Heart left ventricle (tissue), 16 donors: ENCODE results near the gene GANC. TPM values are rescaled to one million over a fixed set of nuclear protein-coding genes. Genes with fewer than 3 reads are reported as not detected.

Experiments used
- ATAC-seq, 4 donors: fragments of 200-7000 bp; cut with Tn5 transposase; one replicate each; pipeline ENCODE4 v1.9.1; 2020 to 2022; ENCODE audit warnings: moderate library complexity in 4 of 4, mild to moderate bottlenecking in 3 of 4, moderate number of reproducible peaks in 1 of 4
- DNase-seq, 5 donors: peaks; one replicate each; pipeline ENCODE4 v3.0.0-alpha.2; 2020
- H3K27ac ChIP-seq, 12 donors: fragments of 200-600 bp; sonication (generic) in 4 of 12; one replicate each; pipeline versions ENCODE4 v1.5.0 to v1.8.0; 2016 to 2022; ENCODE audit warnings: mild to moderate bottlenecking in 2 of 12
- H3K27me3 ChIP-seq, 9 donors: fragments of 200-600 bp; sonication (generic) in 2 of 9; one replicate each; pipeline versions ENCODE4 v1.5.1 to v1.8.0; 2016 to 2022; ENCODE audit warnings: mild to moderate bottlenecking in 3 of 9
- H3K36me3 ChIP-seq, 9 donors: fragments of 200-600 bp; sonication (generic) in 2 of 9; one replicate each; pipeline versions ENCODE4 v1.5.0 to v1.8.0; 2018 to 2022; ENCODE audit warnings: mild to moderate bottlenecking in 2 of 9
- H3K4me1 ChIP-seq, 12 donors: fragments of 200-600 bp; sonication (generic) in 4 of 12; one replicate each; pipeline versions ENCODE4 v1.5.0 to v1.8.0; 2016 to 2022; ENCODE audit warnings: mild to moderate bottlenecking in 3 of 12
- H3K4me3 ChIP-seq, 12 donors: fragments of 200-600 bp; sonication (generic) in 4 of 12; one replicate each; pipeline versions ENCODE4 v1.5.0 to v1.8.0; 2017 to 2022; ENCODE audit warnings: mild to moderate bottlenecking in 9 of 12, moderate library complexity in 4 of 12
- H3K9me3 ChIP-seq, 12 donors: fragments of 200-600 bp; sonication (generic) in 4 of 12; one replicate each; pipeline versions ENCODE4 v1.5.0 to v1.8.0; 2016 to 2022; ENCODE audit warnings: mild to moderate bottlenecking in 1 of 12
- CTCF ChIP-seq, 12 donors: fragments of 200-600 bp; sonication (generic) in 4 of 12; IDR thresholded peaks; one replicate each; pipeline versions ENCODE4 v1.5.0 to v1.8.0; 2018 to 2022; ENCODE audit warnings: antibody characterized with exemption in 12 of 12, mild to moderate bottlenecking in 5 of 12
- POLR2A ChIP-seq, 2 donors: fragments of 450-650 bp; IDR thresholded peaks; one replicate each; pipeline ENCODE4 v1.6.1; 2017; ENCODE audit warnings: antibody characterized with exemption in 2 of 2, mild to moderate bottlenecking in 2 of 2, moderate library complexity in 2 of 2
- WGBS, 4 donors: extraction: QIAGEN DNeasy Blood & Tissue Kit in 2 of 4; methylation state at CpG; one replicate each; pipeline versions ENCODE4 v1.1.5 to v1.1.7; 2013 to 2018; 5-methylcytosine and 5-hydroxymethylcytosine counted together
- intact Hi-C, 10 donors: fragments of 100-400 bp; cut with DNase I; formaldehyde crosslinking; loops; one replicate each; pipeline versions ENCODE4 v1.11.1 to v1.14.2; 2022
- polyA plus RNA-seq, 2 donors: library from polyadenylated mRNA; stranded (reverse); fragments of 200-250 nt; gene quantifications; one replicate each; pipeline ENCODE4 v1.2.3, GENCODE V29; 2013
- total RNA-seq, 9 donors: library from RNA; depleted of rRNA in 2 of 9; stranded (reverse); fragments of >200 nt in 2 of 9; fragmentation: NEBNext Ultra II Directional in 3 of 9; extraction: Animal tissue kit (Norgen Biotek cat#: 25700) in 3 of 9; gene quantifications; one replicate each; pipeline versions ENCODE4 v1.1.0 to v1.2.4, GENCODE V29; 2016 to 2023
- donor health status: ischemic (EF 13 %, LVEDD 7.1; RV severe dilation, severe dysfunction).
- donor health status: healthy with polysubstance abuse.
- donor health status: DM: no; HTN: yes; CAD: no.
- donor health status: DM: no; HTN: no; CAD: no.
- donor health status: ischemic (EF 25% LVEDD 6.9; RV normal size, moderate dysfunction).
- donor health status: ischemic (EF 25% LVEDD 5.7; RV mildly dilated, moderate dysfunction).
- donor health status: healthy.
- donor health status: DM: yes; HTN: yes; CAD: no.
- donor health status: ischemic (EF 35%, LVEDD 5.7; RV mildly dilated, moderate dysfunction).
- donor health status: nonischemic (EF 11% LVEDD 7.7; RV severe dilation, severe dysfunction).
- donor health status: DM: yes; HTN: yes; CAD: no.
- donor health status: PGD.
- donor health status: ischemic (EF 29% LVEDD 5.4; RV normal size, mild dysfunction).
- donor health status: nonischemic (EF 23%, LVEDD 6.1; RV moderate dilation, normal function).

Gene GANC
- total and polyA plus RNA-seq, 11 donors: 6.8 to 30.2 (median 17.0) TPM

DNA sequence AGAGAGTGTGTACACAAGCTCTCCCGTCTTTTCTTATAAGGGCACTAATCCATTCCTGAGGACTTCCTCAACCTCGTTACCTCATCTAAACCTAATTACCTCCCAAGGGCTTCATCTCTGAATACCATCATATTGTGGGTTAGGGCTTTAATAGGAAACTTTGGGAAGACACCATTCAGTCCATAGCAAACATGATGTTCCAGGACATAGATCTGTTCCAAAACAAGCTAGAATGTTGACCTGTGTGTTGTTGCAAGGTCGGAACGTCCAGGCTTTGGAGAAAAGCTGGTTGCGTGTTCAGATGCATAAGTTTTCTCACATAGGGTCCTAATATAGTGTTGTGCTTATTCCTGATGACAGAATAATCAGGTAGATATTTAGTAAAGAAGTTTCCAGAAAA, 9.9 kb downstream of the GANC start:
- 70 to 74% (median 70%) methylated on average over 5 of the region's 5 CpGs for WGBS, 4 donors
- Histone ChIP-seq H3K9me3 (no peaks in the 10 kb centered on the region), H3K4me3 (no peak overlapping the region), H3K27ac (no peak overlapping the region), H3K36me3 (peaks cover 3 to 100% (median 82%) of the 10 kb centered on the region in 9 donors), H3K27me3 (no peaks in the 10 kb centered on the region), H3K4me1 (peaks cover 0 to 9% (median 0%) of the 10 kb centered on the region in 12 donors)
- ATAC-seq: no peak
- TF ChIP-seq POLR2A (IDR thresholded peaks at IDR 0.05) (no peak), CTCF (IDR thresholded peaks at IDR 0.05) (no peak)
- intact Hi-C loops: no loop called here
- no peak for DNase-seq

- Histone ChIP-seq H3K27ac (no peak overlapping the region), H3K9me3 (no peaks in the 10 kb centered on the region), H3K4me1 (peaks cover 0 to 7% (median 0%) of the 10 kb centered on the region in 12 donors), H3K27me3 (no peaks in the 10 kb centered on the region), H3K36me3 (peaks cover 3 to 100% (median 83%) of the 10 kb centered on the region in 9 donors), H3K4me3 (no peak overlapping the region)
- 87 to 100% (median 90%) methylated on average over 3 of the region's 3 CpGs for WGBS, 4 donors
- no peak for ATAC-seq
- no peak for DNase-seq
- TF ChIP-seq CTCF (IDR thresholded peaks at IDR 0.05): no peak
- TF ChIP-seq POLR2A (IDR thresholded peaks at IDR 0.05): no peak
- intact Hi-C loops: no loop called here
Observed at GRCh38 chr15:42283671-42284070, 10.7 kb downstream of the GANC start.

- no peak overlapping the region for H3K4me3 ChIP-seq
- no peaks in the 10 kb centered on the region for H3K27me3 ChIP-seq
- TF ChIP-seq CTCF (IDR thresholded peaks at IDR 0.05): no peak
- TF ChIP-seq POLR2A (IDR thresholded peaks at IDR 0.05): no peak
- H3K9me3 ChIP-seq: no peaks in the 10 kb centered on the region
- peaks cover 3 to 100% (median 83%) of the 10 kb centered on the region in 9 donors for H3K36me3 ChIP-seq
- intact Hi-C loops: no loop called here
- no peak overlapping the region for H3K27ac ChIP-seq
- no peaks in the 10 kb centered on the region for H3K4me1 ChIP-seq
- no peak for DNase-seq
- ATAC-seq: no peak
Observed at GRCh38 chr15:42284551-42284950, 11.6 kb downstream of the GANC start.

DNA sequence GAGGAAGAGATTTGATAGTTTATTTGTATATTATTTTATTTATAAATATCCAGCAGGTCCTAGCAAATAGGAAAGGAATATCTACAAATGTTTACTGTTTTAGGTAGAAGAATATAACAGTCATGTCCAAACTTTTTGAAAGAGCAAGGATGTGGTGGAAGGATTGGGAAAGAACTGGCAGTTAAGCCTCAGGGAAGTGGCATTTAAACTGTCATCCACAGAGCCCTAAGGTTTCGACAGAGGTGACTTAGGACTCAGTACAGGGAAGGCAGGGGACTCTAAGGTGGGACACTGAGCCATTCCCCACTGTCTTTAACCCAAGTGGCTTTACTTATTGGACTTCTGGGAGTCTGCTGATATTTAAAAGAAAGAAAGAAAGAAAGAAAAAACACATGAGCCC, 12.0 kb downstream of the GANC start:
- DNase-seq (no peak), ATAC-seq (no peak)
- no peak overlapping the region for H3K4me3 ChIP-seq
- peaks cover 0 to 100% (median 85%) of the 10 kb centered on the region in 9 donors for H3K36me3 ChIP-seq
- H3K27ac ChIP-seq: no peak overlapping the region
- no peaks in the 10 kb centered on the region for H3K27me3 ChIP-seq
- WGBS, 4 donors: 89 to 95% (median 92%) methylated on average over 1 of the region's 1 CpG
- no peaks in the 10 kb centered on the region for H3K9me3 ChIP-seq
- intact Hi-C loops: no loop called here
- no peaks in the 10 kb centered on the region for H3K4me1 ChIP-seq
- no peak for TF ChIP-seq CTCF (IDR thresholded peaks at IDR 0.05)
- TF ChIP-seq POLR2A (IDR thresholded peaks at IDR 0.05): no peak
